ENCODE data around the gene CIZ1. TPM values are rescaled to one million over a fixed set of nuclear protein-coding genes. Genes with fewer than 3 reads are reported as not detected.

CIZ1 gene
- total RNA-seq, 2 experiments from 2014 or later: 140 to 153 TPM

DNA sequence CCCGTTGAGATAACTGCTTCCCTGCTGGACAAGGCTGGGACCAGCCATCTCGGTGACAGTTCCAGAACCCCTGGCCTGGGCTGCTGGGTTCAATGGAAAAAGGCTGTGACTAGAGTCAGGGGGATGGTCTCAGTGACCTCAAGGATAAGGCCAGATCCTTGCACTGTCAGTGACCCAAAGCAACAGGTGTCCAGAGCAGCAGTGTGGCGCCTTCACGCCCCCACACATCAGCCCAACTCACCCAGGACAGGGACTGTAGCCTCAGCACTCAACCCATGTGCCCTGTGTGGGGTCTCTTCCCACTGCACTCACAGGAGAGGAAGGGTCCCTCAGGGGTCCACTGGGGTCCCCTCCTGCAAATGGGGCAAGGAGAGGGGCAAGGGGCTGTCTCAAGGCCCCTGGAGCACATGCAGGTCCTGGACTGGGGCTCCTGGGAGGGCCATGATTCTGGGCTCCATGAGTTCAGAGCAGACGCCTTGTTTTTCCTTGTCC lies 42.8 kb downstream of the CIZ1 start:
- CTCF ChIA-PET: interaction anchor here (1.0 kb wide), 1 partner anchor 31 kb away, joined by 3 read pairs; no protein-coding TSS in a partner anchor

DNA sequence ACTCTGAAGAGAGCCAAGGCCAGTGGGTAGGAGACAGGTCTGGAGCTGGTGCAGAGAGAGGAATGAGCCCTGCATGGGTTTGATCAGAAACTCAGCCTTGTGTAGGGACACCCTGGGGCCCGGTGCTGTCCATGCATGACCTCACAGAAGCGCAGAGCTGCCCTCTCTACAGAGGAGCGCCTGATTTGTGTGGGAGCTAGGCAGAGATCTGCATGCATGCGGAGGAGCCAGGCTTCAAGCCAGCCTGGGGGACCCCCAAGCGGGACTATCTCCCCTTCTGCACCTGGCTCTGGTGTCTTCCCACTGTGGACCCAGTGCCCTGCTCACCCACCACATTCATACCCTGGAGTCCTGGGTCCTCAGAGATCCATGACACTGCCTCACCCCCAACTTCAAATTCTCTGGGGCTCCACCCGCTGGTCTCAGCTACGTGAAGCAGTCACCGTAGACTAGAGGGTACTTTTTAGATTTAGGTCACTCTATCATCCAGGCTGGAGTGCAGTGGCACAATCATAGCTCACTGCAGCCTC lies 44.7 kb downstream of the CIZ1 start:
- no peak overlapping the region for H3K27ac Mint-ChIP-seq
- ATAC-seq (no peak), DNase-seq (no peak)
- H3K9me3 Mint-ChIP-seq (ENCODE audit: low read depth): no peaks in the 10 kb centered on the region
- H3K4me1 Mint-ChIP-seq: peaks cover 12% of the 10 kb centered on the region
- no peaks in the 10 kb centered on the region for H3K27me3 Mint-ChIP-seq
- no peaks in the 10 kb centered on the region for H3K36me3 Mint-ChIP-seq
- CTCF ChIA-PET: no interaction called here
- no peak overlapping the region for H3K4me3 Mint-ChIP-seq

More for the DNA sequence above, 42.8 kb downstream of the CIZ1 start:
- H3K27ac Mint-ChIP-seq: no peak overlapping the region
- H3K4me3 Mint-ChIP-seq: no peak overlapping the region
- H3K36me3 Mint-ChIP-seq: no peaks in the 10 kb centered on the region
- no peaks in the 10 kb centered on the region for H3K9me3 Mint-ChIP-seq (ENCODE audit: low read depth)
- ATAC-seq: no peak
- no peaks in the 10 kb centered on the region for H3K27me3 Mint-ChIP-seq
- no peak for DNase-seq
- peaks cover 2% of the 10 kb centered on the region for H3K4me1 Mint-ChIP-seq

GRCh38 chr9:128145951-128146351 lies 45.4 kb downstream of the CIZ1 start:
- ATAC-seq (no peak), DNase-seq (no peak)
- Mint-ChIP-seq H3K27ac (no peak overlapping the region), H3K36me3 (no peaks in the 10 kb centered on the region), H3K4me1 (peaks cover 12% of the 10 kb centered on the region), H3K4me3 (no peak overlapping the region), H3K27me3 (no peaks in the 10 kb centered on the region), H3K9me3 (ENCODE audit: low read depth) (no peaks in the 10 kb centered on the region)
- CTCF ChIA-PET: interaction anchor here (0.6 kb wide), 1 partner anchor 91 kb away, joined by 4 read pairs; no protein-coding TSS in a partner anchor

DNA sequence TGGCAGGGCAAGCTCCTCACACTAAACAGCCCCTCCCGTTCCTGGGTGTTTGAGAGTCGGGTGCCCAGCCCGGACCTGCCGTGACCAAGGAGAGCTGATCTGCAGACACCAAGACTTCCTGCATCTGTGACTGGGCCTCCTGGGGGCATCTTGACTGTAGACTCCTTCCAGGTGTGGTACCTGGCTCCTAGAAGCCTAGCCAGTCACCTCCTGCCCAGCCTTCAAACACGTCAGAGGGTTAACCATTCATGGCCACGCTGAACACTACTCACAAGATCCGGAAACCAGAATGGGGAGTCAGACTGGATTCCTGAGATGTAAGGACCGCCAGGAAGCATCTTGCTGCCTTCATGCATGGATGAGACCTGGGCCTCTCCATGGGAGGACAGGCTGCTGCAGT lies 45.8 kb downstream of the CIZ1 start:
- peaks cover 12% of the 10 kb centered on the region for H3K4me1 Mint-ChIP-seq
- no peaks in the 10 kb centered on the region for H3K27me3 Mint-ChIP-seq
- CTCF ChIA-PET: interaction anchor here (0.6 kb wide), 1 partner anchor 91 kb away, joined by 4 read pairs; no protein-coding TSS in a partner anchor
- no peak for ATAC-seq
- no peaks in the 10 kb centered on the region for H3K9me3 Mint-ChIP-seq (ENCODE audit: low read depth)
- no peak for DNase-seq
- no peak overlapping the region for H3K4me3 Mint-ChIP-seq
- H3K27ac Mint-ChIP-seq: no peak overlapping the region
- no peaks in the 10 kb centered on the region for H3K36me3 Mint-ChIP-seq

- no peaks in the 10 kb centered on the region for H3K27me3 Mint-ChIP-seq
- ATAC-seq (no peak), DNase-seq (no peak)
- no peak overlapping the region for H3K4me3 Mint-ChIP-seq
- CTCF ChIA-PET: interaction anchor here (1.6 kb wide), 1 partner anchor 16 kb away, joined by 6 read pairs; no protein-coding TSS in a partner anchor
- H3K9me3 Mint-ChIP-seq (ENCODE audit: low read depth): no peaks in the 10 kb centered on the region
- no peaks in the 10 kb centered on the region for H3K36me3 Mint-ChIP-seq
- no peak overlapping the region for H3K27ac Mint-ChIP-seq
- H3K4me1 Mint-ChIP-seq: peaks cover 12% of the 10 kb centered on the region
These were observed 46.9 kb downstream of the CIZ1 start for GRCh38 chr9:128144239-128145181.

DNA sequence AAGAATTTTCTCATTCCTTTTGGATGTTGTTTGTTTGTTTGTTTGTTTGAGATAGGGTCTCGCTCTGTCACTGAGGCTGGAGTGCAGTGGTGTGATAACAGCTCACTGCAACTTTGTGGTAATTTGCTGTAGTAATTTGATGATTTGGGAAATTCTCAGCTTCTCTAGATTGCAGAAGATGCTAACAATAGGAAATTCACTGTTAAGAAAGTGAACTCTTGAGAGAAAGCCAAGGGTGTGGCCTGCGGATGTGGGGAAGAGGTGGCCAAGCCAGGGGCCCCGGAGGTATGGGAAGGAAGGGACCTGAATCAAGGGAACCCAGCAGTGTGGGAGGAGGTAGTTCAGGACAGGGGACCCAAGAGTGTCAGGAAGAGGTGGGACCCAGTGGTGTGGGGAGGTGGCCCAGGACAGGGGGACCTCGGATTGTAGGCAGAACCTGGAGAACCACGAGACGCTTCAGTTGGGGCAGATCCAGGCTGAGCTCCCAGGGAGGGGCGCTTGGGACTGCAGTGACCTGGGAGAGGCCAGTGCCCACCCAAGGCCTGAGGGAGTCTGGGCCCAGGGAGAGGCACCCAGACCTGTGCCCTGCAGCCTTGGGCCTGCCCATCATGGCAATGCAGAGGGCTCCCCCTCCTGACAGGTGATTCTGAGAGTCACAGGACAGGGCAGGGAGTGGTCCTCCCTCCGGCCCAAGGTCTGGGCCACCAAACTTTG lies 47.7 kb downstream of the CIZ1 start:
- Mint-ChIP-seq H3K4me3 (no peak overlapping the region), H3K4me1 (peaks cover 12% of the 10 kb centered on the region), H3K27ac (no peak overlapping the region), H3K9me3 (ENCODE audit: low read depth) (no peaks in the 10 kb centered on the region), H3K27me3 (no peaks in the 10 kb centered on the region), H3K36me3 (no peaks in the 10 kb centered on the region)
- ATAC-seq (no peak), DNase-seq (no peak)
- CTCF ChIA-PET: interaction anchor here (1.6 kb wide), 1 partner anchor 15 kb away, joined by 6 read pairs; no protein-coding TSS in a partner anchor

GRCh38 chr9:128142596-128142995 lies 48.8 kb downstream of the CIZ1 start:
- no peak for ATAC-seq
- no peak overlapping the region for H3K27ac Mint-ChIP-seq

DNA sequence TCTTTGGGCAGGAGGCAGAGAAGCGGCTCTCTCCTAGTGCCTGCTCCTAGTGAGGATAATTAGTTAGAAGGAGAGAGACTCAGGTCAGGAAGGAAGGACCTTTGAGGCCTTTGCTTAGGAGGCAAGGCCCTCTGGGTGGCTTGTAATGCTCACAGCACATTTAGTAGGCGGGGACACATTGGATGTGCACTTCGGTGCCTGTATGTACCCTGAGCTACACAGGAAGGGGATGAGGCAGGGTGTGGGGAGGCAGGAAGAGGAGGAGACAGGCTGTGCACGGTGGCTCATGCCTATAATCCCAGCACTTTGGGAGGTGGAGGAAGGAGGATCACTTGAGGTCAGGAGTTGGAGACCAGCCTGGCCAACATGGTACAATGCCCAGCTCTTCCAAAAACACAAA lies 49.3 kb downstream of the CIZ1 start:
- no peaks in the 10 kb centered on the region for H3K9me3 Mint-ChIP-seq (ENCODE audit: low read depth)
- CTCF ChIA-PET: interaction anchor here (0.6 to 1.4 kb wide), 3 partner anchors 24 to 60 kb away, joined by 3 to 5 read pairs (median 4); no protein-coding TSS in a partner anchor
- DNase-seq (no peak), ATAC-seq (peak; percentile 71)
- peaks cover 12% of the 10 kb centered on the region for H3K4me1 Mint-ChIP-seq
- no peak overlapping the region for H3K4me3 Mint-ChIP-seq
- no peaks in the 10 kb centered on the region for H3K36me3 Mint-ChIP-seq
- H3K27ac Mint-ChIP-seq: no peak overlapping the region
- H3K27me3 Mint-ChIP-seq: no peaks in the 10 kb centered on the region

More at GRCh38 chr9:128142596-128142995, 48.8 kb downstream of the CIZ1 start:
- no peak for DNase-seq
- H3K27me3 Mint-ChIP-seq: no peaks in the 10 kb centered on the region
- CTCF ChIA-PET: interaction anchor here (1.0 to 1.6 kb wide), 3 partner anchors 14 to 59 kb away, joined by 4 to 6 read pairs (median 5); no protein-coding TSS in a partner anchor
- peaks cover 12% of the 10 kb centered on the region for H3K4me1 Mint-ChIP-seq
- no peak overlapping the region for H3K4me3 Mint-ChIP-seq
- H3K36me3 Mint-ChIP-seq: no peaks in the 10 kb centered on the region
- no peaks in the 10 kb centered on the region for H3K9me3 Mint-ChIP-seq (ENCODE audit: low read depth)

DNA sequence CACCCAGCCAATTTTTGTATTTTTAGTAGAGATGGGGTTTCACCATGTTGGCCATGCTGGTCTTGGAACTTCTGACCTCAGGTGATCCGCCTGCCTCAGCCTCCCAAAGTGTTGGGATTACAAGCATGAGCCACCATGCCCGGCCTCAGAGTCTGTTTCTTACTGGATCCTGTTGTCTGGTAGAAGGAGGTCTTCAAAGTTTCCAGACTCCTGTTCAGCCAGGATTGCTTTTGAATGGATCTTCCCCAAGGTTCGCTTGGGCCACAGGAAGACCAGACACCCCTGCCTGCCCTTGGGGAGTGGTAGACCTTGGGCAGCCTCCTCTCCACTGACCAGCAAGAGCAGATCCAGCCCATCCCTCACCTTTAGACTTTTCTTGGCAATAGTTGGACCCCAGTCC lies 49.8 kb downstream of the CIZ1 start:
- Mint-ChIP-seq H3K9me3 (ENCODE audit: low read depth) (no peaks in the 10 kb centered on the region), H3K27ac (no peak overlapping the region), H3K27me3 (no peaks in the 10 kb centered on the region), H3K4me1 (peaks cover 12% of the 10 kb centered on the region), H3K36me3 (no peaks in the 10 kb centered on the region), H3K4me3 (no peak overlapping the region)
- ATAC-seq: no peak
- DNase-seq: no peak
- CTCF ChIA-PET: interaction anchor here (0.6 to 1.4 kb wide), 3 partner anchors 24 to 60 kb away, joined by 3 to 5 read pairs (median 4); no protein-coding TSS in a partner anchor

DNA sequence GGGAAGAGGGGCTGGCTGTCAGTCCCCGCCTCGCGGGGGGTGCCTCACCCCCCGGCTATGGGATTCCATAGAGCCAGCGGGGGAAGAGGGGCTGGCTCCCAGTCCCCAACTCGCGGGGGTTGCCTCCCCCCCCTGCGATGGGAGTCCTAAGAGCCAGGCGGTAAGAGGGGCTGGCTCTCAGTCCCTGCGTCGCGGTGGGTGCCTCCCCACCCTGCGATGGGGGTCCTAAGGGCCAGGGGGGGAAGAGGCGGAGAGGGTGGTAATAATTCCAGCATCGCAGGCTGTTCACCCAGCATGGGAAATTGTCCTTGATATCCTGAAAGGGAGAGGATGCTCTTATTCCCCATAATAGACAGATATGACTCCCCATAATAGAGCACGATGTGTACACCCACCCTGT lies 51.8 kb downstream of the CIZ1 start:
- CTCF ChIA-PET: no interaction called here
- ATAC-seq: no peak
- Mint-ChIP-seq H3K4me1 (peaks cover 16% of the 10 kb centered on the region), H3K36me3 (no peaks in the 10 kb centered on the region), H3K9me3 (ENCODE audit: low read depth) (no peaks in the 10 kb centered on the region), H3K4me3 (no peak overlapping the region), H3K27ac (no peak overlapping the region), H3K27me3 (peaks cover 13% of the 10 kb centered on the region)
- no peak for DNase-seq

GRCh38 chr9:128138001-128138400 lies 53.4 kb downstream of the CIZ1 start:
- Mint-ChIP-seq H3K4me1 (peaks cover 11% of the 10 kb centered on the region), H3K27ac (no peak overlapping the region), H3K9me3 (ENCODE audit: low read depth) (no peaks in the 10 kb centered on the region), H3K36me3 (no peaks in the 10 kb centered on the region), H3K4me3 (no peak overlapping the region), H3K27me3 (peaks cover 28% of the 10 kb centered on the region)
- DNase-seq (no peak), ATAC-seq (no peak)
- CTCF ChIA-PET: no interaction called here

GRCh38 chr9:128136816-128137793 lies 54.3 kb downstream of the CIZ1 start:
- CTCF ChIA-PET: interaction anchor here (1.5 kb wide), 1 partner anchor 20 kb away, joined by 7 read pairs; no protein-coding TSS in a partner anchor

More at GRCh38 chr9:128136816-128137793, 54.3 kb downstream of the CIZ1 start:
- ATAC-seq: no peak
- H3K27me3 Mint-ChIP-seq: peaks cover 33% of the 10 kb centered on the region
- DNase-seq: no peak
- no peaks in the 10 kb centered on the region for H3K9me3 Mint-ChIP-seq (ENCODE audit: low read depth)
- H3K36me3 Mint-ChIP-seq: no peaks in the 10 kb centered on the region
- H3K27ac Mint-ChIP-seq: no peak overlapping the region
- H3K4me3 Mint-ChIP-seq: no peak overlapping the region
- peaks cover 7% of the 10 kb centered on the region for H3K4me1 Mint-ChIP-seq

Measured in activated CD8-positive, alpha-beta memory T cell treated with anti-CD3 and anti-CD28 coated beads, Interleukin-2, amount 10 ng/mL, durations not matched to agents 7 days and 5 days (primary cell).